GM12892 (cell line): ENCODE measurements around the gene SKIL.

ENCODE experiments used
- POLR2A ChIP-seq: IDR thresholded peaks from 2 replicates; pipeline ENCODE4 v1.6.1; 2011; ENCODE audit warnings: low read depth, low read length, control low read depth
- POLR2AphosphoS5 ChIP-seq: IDR thresholded peaks from 2 replicates; pipeline ENCODE4 v1.6.1; 2011; ENCODE audit warnings: low read depth, low read length, control low read depth

DNA sequence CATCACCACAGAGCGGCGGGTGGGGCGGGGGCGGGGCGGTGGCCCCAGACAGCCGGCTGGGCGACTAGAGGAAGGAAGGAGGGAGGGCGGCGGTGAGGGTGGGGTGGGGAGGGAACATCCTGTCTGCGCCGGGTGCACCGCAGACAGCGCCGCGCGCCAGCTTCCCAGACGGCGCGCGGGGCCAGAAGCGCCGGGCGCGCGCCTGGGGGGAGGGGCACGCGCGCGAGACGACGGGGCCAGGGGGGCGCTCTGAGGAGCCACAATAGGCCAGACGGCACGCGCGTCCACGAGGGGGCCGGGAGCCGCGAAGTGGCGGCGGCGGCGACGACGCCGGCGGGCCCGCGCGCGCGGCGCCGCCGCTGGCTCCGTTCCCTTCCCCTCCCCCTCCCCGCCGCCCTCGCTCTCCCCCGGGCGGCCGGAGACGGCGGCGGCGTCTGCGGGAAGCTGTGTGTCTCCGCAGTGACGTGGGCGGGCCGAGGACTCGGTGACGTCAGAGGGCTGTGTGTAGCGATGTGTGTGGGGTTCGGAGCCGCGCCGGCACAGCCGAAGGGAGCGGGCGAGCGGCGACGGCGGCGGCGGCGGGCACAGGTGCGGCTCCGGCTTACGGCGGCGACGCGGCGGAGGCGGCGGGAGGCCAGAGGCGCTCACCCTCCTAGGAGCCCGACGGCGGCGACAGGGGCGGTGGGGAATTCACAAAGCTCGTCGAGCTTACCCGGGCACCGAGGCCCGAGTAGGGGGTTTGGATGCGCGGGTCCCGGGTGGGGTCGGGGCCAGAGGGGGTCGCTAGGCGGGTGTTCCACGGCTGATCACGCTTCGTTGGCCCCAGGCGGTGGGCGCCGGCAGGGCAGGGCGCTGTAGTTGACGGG, at the start of gene SKIL:
- TF ChIP-seq POLR2AphosphoS5: no peak
- TF ChIP-seq POLR2A: peak; percentile 50; the same call in 1 of the 2 replicates
